GM18508 (cell line): Measurements from ENCODE around the gene CSF3R.
"Not testable (repeated sequence)": the region's sequence is repeated elsewhere in the genome, so short reads cannot be mapped to it uniquely, and the experiment has no call there.

ENCODE experiments used
- ATAC-seq: cut with Tn5 transposase; IDR thresholded peaks from one replicate; pipeline ENCODE4 v1.9.1; 2021; ENCODE audit warnings: moderate number of reproducible peaks; ENCODE audit not compliant: insufficient read depth, unreplicated experiment

CSF3R gene

DNA sequence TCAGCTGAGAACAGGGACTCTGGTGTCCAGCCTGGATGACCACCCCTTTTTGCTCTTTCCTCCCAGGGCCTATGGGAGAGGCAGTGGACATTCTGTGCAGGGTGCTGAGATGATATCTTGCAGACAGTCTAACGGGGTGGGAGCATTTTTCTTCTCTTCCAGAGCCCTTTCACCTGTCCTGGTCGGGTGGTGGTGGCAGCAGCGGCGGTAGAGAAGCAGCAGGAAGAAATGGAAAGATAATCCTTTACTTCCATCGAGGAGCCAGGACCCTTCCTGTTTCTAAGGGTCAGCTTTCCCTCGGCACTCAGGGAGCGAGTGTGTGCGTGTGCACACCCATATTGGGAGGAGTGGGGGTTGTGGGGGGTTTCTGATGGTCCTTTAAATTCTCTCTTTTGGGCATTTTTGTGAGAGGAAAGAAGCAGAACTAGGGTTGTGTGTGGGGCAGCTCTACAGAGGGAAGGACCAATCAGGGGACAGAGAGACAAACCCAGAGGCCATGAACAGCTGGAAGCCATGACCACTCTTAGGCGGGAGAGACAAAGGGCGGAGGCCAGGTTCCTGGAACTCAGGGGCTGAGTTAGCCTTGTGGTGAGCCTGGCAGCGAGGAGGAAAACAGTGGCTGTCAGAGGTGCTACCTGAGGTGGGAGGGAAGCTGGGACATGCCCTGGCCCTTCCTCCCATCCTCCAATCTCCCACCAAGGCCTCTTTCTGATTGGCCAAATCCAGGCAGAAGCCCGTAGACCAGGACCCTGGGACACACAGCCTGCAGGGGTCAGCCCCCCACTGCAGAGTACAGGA, 31.2 kb upstream of the CSF3R start:
- ATAC-seq = no peak

GRCh38 chr1:36512842-36513241, 30.1 kb upstream of the CSF3R start:
- no peak for ATAC-seq

GRCh38 chr1:36511804-36512798, 29.4 kb upstream of the CSF3R start:
- no peak for ATAC-seq

- not testable (repeated sequence) for ATAC-seq
Measured at GRCh38 chr1:36511220-36511619, 28.5 kb upstream of the CSF3R start.

DNA sequence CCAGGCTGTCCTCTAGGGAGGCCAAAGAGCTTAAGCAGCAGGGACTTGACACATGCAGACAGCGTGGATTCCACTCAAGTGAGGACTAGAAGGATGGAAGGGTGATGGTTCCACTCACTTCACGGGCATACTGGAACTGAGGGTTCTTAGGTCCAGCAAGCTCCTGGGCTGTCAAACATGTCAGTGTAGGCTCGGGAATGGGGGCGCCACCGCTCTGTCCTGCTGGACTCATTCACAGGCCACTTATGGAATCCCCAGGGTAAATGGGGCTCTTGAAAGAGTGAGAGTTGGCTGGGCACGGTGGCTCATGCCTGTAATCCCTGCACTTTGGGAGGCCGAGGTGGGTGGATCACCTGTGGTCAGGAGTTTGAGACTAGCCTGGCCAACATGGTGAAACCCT, 27.7 kb upstream of the CSF3R start:
- ATAC-seq = no peak

DNA sequence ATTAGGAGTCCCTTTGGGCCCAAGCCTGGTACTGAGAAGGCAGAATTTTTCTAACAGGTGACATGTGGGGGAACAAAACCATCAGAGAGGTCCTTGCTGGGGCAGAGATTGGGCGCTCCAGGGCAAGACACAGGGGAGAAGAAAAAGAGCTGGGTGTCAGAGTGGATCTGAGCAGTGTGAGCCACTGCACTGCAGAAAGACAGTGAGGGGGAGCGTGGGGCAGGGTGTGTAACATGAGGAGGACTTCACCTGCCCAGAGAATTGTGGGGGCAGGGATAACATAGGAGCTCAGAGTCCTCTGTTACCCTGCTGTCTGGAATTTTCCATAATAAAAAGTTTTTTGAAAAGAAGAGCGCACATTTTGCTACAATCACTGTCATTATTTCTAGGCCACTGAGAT, 25.5 kb upstream of the CSF3R start:
- no peak for ATAC-seq

DNA sequence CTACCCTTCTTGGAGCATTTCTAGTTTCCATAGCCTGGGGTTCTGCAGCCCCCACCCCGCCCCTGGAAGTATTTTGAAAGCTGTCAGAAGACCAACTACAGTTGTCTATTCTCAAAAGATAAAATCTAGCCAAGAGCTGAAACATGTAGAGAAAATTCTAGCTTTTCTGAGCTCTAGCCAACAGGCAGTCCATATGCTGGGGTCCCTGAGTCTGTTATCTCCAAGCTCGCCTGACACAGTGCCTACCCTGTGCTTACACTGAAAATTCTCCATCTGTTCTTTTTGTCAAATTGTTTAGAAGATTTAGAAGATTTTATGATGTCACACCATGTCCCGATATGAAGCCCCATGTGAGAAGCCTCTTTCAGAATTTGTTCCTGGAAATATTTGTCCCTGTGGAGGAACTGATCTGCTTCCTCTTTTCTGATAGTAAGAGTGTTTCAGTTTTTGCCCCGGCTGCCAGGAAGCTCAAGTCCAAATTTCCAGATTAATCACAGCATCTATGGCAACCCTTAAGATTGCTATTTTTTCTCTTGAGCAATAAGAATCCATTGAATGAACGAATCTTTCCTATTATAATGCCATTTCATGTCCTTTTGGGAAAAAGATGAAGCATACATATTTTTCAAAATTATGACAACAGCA, 23.7 kb upstream of the CSF3R start:
- no peak for ATAC-seq

DNA sequence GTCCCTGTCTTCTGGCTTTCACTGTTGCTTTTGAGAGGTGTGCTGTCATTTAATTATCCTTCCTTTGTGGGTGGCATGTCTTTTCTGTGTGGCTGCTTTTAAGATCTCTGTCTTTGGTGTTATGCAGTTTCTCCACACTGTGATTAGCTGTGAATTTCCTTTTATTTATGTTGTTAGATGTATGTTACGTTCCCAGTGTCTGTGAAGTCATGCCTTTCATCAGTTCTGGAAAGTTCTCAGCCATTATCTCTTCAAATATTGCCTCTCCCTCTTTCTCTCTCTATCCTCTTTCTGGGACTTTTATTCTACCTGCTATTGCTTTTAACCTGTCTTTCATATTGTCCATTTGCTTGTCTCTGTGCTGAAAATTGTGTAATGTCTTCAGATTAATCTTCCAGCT, 21.0 kb upstream of the CSF3R start:
- no peak for ATAC-seq

GRCh38 chr1:36503159-36503558, 20.4 kb upstream of the CSF3R start:
- ATAC-seq = no peak

- no peak for ATAC-seq
Measured at GRCh38 chr1:36502616-36503015, 19.9 kb upstream of the CSF3R start.

- not testable (repeated sequence) for ATAC-seq
Measured at GRCh38 chr1:36501911-36502310, 19.2 kb upstream of the CSF3R start.

DNA sequence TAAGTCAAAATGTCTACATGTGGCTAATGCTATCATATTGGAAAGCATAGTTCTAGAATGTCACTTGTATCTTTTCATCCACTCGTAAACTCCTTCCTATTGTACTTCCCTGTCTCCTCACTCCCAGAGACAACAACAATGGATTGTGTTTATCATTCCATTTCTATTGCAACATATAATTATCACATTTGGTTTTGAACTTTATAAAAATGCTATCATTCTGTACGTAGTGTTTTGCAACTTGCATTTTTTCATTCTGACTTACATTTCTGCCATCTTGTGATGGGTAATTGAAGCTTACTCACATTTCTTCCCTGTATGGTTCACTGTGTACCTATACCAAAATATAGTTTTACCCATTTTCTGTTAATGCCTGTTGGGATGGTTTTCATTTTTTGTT, 14.5 kb upstream of the CSF3R start:
- ATAC-seq = no peak

DNA sequence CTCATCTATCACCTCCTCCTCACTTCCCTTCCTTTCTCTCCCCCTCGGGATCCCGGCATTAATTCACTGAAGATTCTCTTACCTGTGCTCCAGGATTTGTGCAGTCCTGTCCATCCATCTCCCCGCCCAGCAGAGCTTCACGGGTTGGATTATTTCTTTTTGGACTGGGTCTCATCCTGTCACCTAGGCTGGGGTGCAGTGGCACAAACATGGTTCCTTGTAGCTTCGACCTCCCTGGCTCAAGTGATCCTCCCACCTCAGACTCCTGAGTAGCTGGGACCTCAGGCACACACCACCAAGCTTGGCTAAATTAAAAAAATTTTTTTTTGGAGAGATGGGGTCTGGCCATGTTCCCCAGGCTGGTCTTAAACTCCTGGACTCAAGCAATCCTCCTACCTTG, 12.3 kb upstream of the CSF3R start:
- ATAC-seq = no peak

DNA sequence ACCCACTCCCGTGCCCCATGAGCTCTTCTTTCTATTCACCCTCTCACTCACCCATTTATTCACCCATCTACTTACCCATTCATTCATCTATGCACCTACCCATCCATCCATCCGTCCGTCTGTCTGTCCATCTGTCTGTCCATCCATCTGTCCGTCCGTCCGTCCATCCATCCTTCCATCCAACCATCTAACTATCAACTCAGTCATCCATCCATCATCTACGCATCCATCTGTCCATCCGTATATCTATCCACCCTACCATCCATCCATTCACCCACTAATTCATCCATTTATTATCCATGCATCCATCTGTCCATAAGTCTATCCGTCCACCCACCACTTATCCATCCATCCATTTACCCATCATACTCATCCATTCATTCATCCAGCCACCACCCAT, 10.8 kb upstream of the CSF3R start:
- ATAC-seq = no peak

DNA sequence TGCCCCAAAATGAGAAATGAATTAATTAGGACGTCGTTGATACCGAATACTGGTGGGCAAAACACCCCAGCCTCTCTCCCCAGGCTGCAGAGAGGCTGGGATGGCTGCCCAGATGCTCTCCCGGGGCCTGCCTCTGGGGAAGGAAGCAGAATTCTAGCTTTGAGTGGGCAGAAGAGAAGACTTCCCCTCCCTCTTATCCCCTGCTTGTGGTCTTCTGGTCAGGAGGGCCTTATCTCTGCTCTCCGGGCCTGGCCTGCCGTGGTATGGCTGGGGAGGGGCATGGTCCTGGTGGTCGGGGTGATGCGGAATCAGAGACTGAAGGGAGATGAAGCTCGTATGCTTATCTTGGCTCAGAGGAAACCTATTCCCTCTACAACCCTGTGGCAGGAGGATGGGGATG, 9.8 kb upstream of the CSF3R start:
- no peak for ATAC-seq

DNA sequence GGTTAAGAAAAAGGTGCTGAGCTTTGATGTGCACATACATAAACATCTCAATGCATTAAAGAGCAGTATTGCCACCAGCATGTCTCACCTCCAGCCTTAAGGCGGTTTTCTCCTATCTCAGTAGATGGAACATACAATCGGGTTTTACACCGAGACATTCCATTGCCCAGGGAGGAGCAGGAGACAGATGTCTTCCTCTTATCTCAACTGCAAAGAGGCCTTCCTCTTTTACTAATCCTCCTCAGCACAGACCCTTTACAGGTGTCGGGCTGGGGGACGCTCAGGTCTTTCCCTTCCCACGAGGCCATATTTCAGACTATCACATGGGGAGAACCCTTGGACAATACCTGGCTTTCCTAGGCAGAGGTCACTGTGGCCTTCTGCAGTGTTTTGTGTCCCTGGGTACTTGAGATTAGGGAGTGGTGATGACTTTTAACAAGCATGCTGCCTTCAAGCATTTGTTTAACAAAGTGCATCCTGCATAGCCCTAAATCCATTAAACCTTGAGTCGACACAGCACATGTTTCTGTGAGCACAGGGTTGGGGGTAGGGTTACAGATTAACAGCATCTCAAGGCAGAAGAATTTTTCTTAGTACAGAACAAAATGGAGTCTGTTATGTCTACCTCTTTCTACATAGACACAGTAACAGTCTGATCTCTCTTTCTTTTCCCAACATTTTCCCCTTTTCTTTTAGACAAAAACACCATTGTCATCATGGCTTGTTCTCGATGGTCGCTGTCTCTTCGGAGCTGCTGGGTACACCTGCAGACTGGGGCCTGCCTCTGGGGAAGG, 6.7 kb upstream of the CSF3R start:
- not testable (repeated sequence) for ATAC-seq

DNA sequence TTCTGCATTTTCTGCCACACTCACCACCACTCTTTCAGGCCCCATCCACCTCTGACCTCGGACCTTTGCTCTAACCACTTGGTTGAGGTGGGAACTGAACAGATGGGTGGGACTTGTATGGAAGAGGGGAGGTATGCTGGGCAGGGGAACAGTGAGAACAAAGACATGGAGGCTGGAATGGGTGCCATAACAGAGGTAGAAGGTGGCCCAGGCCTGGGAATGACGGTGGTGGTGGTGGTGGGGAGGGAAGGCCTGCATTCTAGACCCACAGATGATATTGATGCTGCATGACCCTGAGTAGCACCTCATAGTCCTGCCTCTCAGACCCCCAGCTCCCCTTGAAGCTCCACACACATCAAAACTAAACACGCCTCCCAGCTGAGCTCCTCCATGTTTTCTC, 5.2 kb upstream of the CSF3R start:
- no peak for ATAC-seq

DNA sequence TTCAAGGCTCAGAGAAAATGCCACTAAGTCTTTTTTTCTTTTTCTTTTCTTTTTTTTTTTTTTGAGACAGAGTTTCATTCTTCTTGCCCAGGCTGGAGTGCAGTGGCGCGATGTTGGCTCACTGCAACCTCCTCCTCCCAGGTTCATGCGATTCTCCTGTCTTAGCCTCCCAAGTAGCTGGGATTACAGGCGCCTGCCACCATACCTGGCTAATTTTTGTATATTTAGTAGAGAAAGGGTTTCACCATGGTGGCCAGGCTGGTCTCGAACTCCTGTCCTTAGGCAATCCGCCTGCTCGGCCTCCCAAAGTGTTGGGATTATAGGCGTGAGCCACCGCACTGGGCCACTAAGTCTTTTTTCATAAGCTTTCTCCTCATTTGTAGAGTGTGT, 4.6 kb upstream of the CSF3R start:
- ATAC-seq = not testable (repeated sequence)

- no peak for ATAC-seq
Measured at GRCh38 chr1:36486439-36487335, 4.0 kb upstream of the CSF3R start.
